Endothelial cell of umbilical vein (primary cell): ENCODE data around the gene NDUFB4. TPM values are rescaled to one million over a fixed set of nuclear protein-coding genes. Genes with fewer than 3 reads are reported as not detected.

Experiments
- BruUV-seq: library from RNA; stranded (reverse); fragments of 400-500 nt; replicated peaks from 2 replicates; lab custom pipeline; 2021; lab: Mats Ljungman, UMichigan
- CTCF ChIA-PET: fragments of 300-600, 350-600 bp; sonication (Branson Sonifier 250); formaldehyde crosslinking; loops from one replicate; lab custom pipeline; 2021; ENCODE audit warnings: antibody characterized with exemption, inconsistent platforms; lab: Charles Lee
- POLR2A ChIA-PET: fragments of 300-600, 350-600 bp; sonication (Branson Sonifier 250); formaldehyde crosslinking; loops from one replicate; lab custom pipeline; 2021; ENCODE audit warnings: antibody characterized with exemption, inconsistent platforms; lab: Charles Lee
- DNase-seq: peaks from one replicate; pipeline ENCODE4 v3.0.0-alpha.2; 2011; ENCODE audit warnings: low read depth, low spot score
- FAIRE-seq: peaks from 2 replicates; lab custom pipeline; 2011; peaks lifted over from hg19 to GRCh38; lab: Jason Lieb, UNC
- H2AFZ ChIP-seq: 2 replicates; pipeline ENCODE4 v1.6.0; 2012; ENCODE audit warnings: low read depth, low read length, control low read depth, inconsistent platforms
- H3K27ac ChIP-seq: 2 replicates; pipeline ENCODE4 v1.5.1; 2011; ENCODE audit warnings: low read depth, mild to moderate bottlenecking, control low read depth, low read length, moderate library complexity; ENCODE audit not compliant: insufficient read depth
- H3K27me3 ChIP-seq, 2 experiments: 2 replicates each; pipeline versions ENCODE4 v1.6.0 to v1.6.1; 2011; ENCODE audit warnings: low read length in 2 of 2, mixed read lengths in 1 of 2; ENCODE audit not compliant: control insufficient read depth in 2 of 2, insufficient read depth in 2 of 2
- H3K36me3 ChIP-seq, 2 experiments: 2 replicates in 1 of 2; 3 replicates in 1 of 2; pipeline ENCODE4 v1.5.1; 2011; ENCODE audit warnings: low read length in 2 of 2, mild to moderate bottlenecking in 1 of 2, moderate library complexity in 1 of 2; ENCODE audit not compliant: control insufficient read depth in 2 of 2, insufficient read depth in 2 of 2; ENCODE audit errors: extremely low read depth in 1 of 2
- H3K4me1 ChIP-seq: 3 replicates; pipeline ENCODE4 v1.5.1; 2011; ENCODE audit warnings: mild to moderate bottlenecking, low read length; ENCODE audit not compliant: control insufficient read depth, insufficient read depth; ENCODE audit errors: extremely low read depth
- H3K4me2 ChIP-seq: 2 replicates; pipeline ENCODE4 v1.6.1; 2011; ENCODE audit warnings: low read length, control low read depth, mixed read lengths; ENCODE audit not compliant: insufficient read depth
- H3K4me3 ChIP-seq, 3 experiments: fragments of 200-600 bp in 1 of 3; sonication (generic), shearing (Covaris generic) in 1 of 3; replicated peaks in 1 of 3; 2 replicates each; pipeline ENCODE4 v1.5.1; 2011 to 2016; ENCODE audit warnings: control low read depth in 3 of 3, low read length in 3 of 3, mild to moderate bottlenecking in 2 of 3, inconsistent platforms in 1 of 3, low read depth in 1 of 3, moderate library complexity in 1 of 3; ENCODE audit not compliant: insufficient read depth in 1 of 3
- H3K79me2 ChIP-seq: 2 replicates; pipeline ENCODE4 v1.6.0; 2012; ENCODE audit warnings: low read length, inconsistent platforms; ENCODE audit not compliant: control insufficient read depth, insufficient read depth
- H3K9ac ChIP-seq: replicated peaks from 2 replicates; pipeline ENCODE3; 2011; ENCODE audit warnings: low read length, control low read depth; ENCODE audit not compliant: insufficient read depth; ENCODE audit errors: extremely low read depth
- H3K9me1 ChIP-seq: replicated peaks from 3 replicates; pipeline ENCODE4 v1.6.0; 2011; ENCODE audit warnings: mild to moderate bottlenecking, low read length; ENCODE audit not compliant: control insufficient read depth, insufficient read depth; ENCODE audit errors: extremely low read depth
- H3K9me3 ChIP-seq: replicated peaks from 2 replicates; pipeline ENCODE4 v1.5.1; 2012; ENCODE audit warnings: low read length, inconsistent platforms; ENCODE audit not compliant: control insufficient read depth, insufficient read depth
- H4K20me1 ChIP-seq: replicated peaks from 2 replicates; pipeline ENCODE3; 2011; ENCODE audit warnings: mild to moderate bottlenecking, low read length; ENCODE audit not compliant: control insufficient read depth, insufficient read depth; ENCODE audit errors: extremely low read depth
- CTCF ChIP-seq, 2 donors: IDR thresholded peaks; 1 replicate in 1 of 2; 2 replicates in 1 of 2; pipeline ENCODE4 v1.5.1; 2011; ENCODE audit warnings: low read length in 2 of 2, mild to moderate bottlenecking in 2 of 2, moderate library complexity in 2 of 2, control low read depth in 1 of 2, inconsistent platforms in 1 of 2, low read depth in 1 of 2; ENCODE audit not compliant: insufficient read depth in 1 of 2; ENCODE audit errors: extremely low read depth in 1 of 2
- EZH2 ChIP-seq: IDR thresholded peaks from 2 replicates; pipeline ENCODE4 v1.6.1; 2012; ENCODE audit warnings: borderline replicate concordance, low read depth, mild to moderate bottlenecking, moderate library complexity, low read length, inconsistent platforms; ENCODE audit not compliant: severe bottlenecking
- FOS ChIP-seq: IDR thresholded peaks from 2 replicates; pipeline ENCODE4 v1.6.1; 2011; ENCODE audit warnings: mild to moderate bottlenecking, low read length, moderate library complexity, borderline replicate concordance; ENCODE audit not compliant: insufficient read depth
- GATA2 ChIP-seq: IDR thresholded peaks from 2 replicates; pipeline ENCODE4 v1.7.0; 2011; ENCODE audit warnings: low read depth, mild to moderate bottlenecking, moderate library complexity, mixed read lengths, low read length; ENCODE audit not compliant: insufficient read length, insufficient read depth
- JUN ChIP-seq: IDR thresholded peaks from 2 replicates; pipeline ENCODE4 v1.6.1; 2011; ENCODE audit warnings: borderline replicate concordance, low read depth; ENCODE audit not compliant: insufficient read length, insufficient read depth
- MAX ChIP-seq: IDR thresholded peaks from 2 replicates; pipeline ENCODE4 v1.6.1; 2011; ENCODE audit not compliant: insufficient read depth, insufficient read length
- MYC ChIP-seq: IDR thresholded peaks from one replicate; pipeline ENCODE4 v1.6.1; 2011; ENCODE audit warnings: mild to moderate bottlenecking, low read depth, low read length
- POLR2A ChIP-seq: IDR thresholded peaks from 2 replicates; pipeline ENCODE4 v1.6.1; 2012; ENCODE audit warnings: low read depth, mild to moderate bottlenecking, control low read depth, low read length
- POLR2AphosphoS5 ChIP-seq: IDR thresholded peaks from 2 replicates; pipeline ENCODE4 v1.6.1; 2012; ENCODE audit warnings: low read depth, mild to moderate bottlenecking, control low read depth, low read length, moderate library complexity; ENCODE audit not compliant: insufficient read depth
- dilution Hi-C: fragments of 300-500 bp; cut with MboI; formaldehyde crosslinking; loops from one replicate; pipeline ENCODE4 v1.15.0; 2019; ENCODE audit warnings: low sequenced_read_pairs; ENCODE audit not compliant: extremely low pct_ligation_motif_present
- intact Hi-C: fragments of 100-400 bp; cut with micrococcal nuclease; formaldehyde crosslinking; loops from one replicate; pipeline ENCODE4 v1.10.0; 2022
- polyA plus RNA-seq, 4 experiments: library from polyadenylated mRNA; depleted of rRNA in 3 of 4; stranded (reverse) in 3 of 4; unstranded in 1 of 4; fragments of >200 nt; gene quantifications; 2 replicates each; pipeline versions ENCODE4 v1.2.1 to v1.2.3, GENCODE V29; 2011 to 2012; ENCODE audit warnings: missing spikeins in 1 of 4
- total RNA-seq: library from RNA; stranded (reverse); gene quantifications from 2 replicates; pipeline ENCODE4 v1.2.3, GENCODE V29; 2021

NDUFB4 gene
- total and polyA plus RNA-seq, 2 donors (not counting 3 experiments of a cell fraction or from before 2014, with no cell fraction given), result 140 to 191 TPM

- no peaks in the 10 kb centered on the region for H3K36me3 ChIP-seq
- intact Hi-C loops (no loop called here), dilution Hi-C loops (no loop called here)
- no peak overlapping the region for H3K27ac ChIP-seq
- no peaks in the 10 kb centered on the region for H3K9me1 ChIP-seq
- no peak for FAIRE-seq
- H4K20me1 ChIP-seq, result no peaks in the 10 kb centered on the region
- H3K27me3 ChIP-seq, result no peaks in the 10 kb centered on the region
- H2AFZ ChIP-seq, result no peak overlapping the region
- no peaks in the 10 kb centered on the region for H3K4me1 ChIP-seq
- CTCF ChIA-PET, result no interaction called here
- TF ChIP-seq FOS, result no peak
- TF ChIP-seq POLR2AphosphoS5, result no peak
- no peak for TF ChIP-seq CTCF (IDR thresholded peaks at IDR 0.05; ENCODE audit: extremely low read depth in 1 of 2, insufficient read depth in 1 of 2, low read depth in 1 of 2, low read length in 2 of 2)
- no peak for TF ChIP-seq POLR2A
- no peak for TF ChIP-seq MAX
- no peak for TF ChIP-seq MYC
- no peak overlapping the region for H3K4me3 ChIP-seq
- POLR2A ChIA-PET, result no interaction called here
- H3K79me2 ChIP-seq, result no peaks in the 10 kb centered on the region
- no peak overlapping the region for H3K4me2 ChIP-seq
- DNase-seq, result no peak
- no TSS peak for BruUV-seq
- H3K9ac ChIP-seq, result no peak overlapping the region
- no peaks in the 10 kb centered on the region for H3K9me3 ChIP-seq
Measured at GRCh38 chr3:120608506-120608905, 12.4 kb downstream of the NDUFB4 start.

GRCh38 chr3:120614765-120615164, 18.6 kb downstream of the NDUFB4 start:
- dilution Hi-C loops (no loop called here), intact Hi-C loops (no loop called here)
- Histone ChIP-seq H3K4me1 (no peaks in the 10 kb centered on the region), H3K27me3 (no peaks in the 10 kb centered on the region), H3K36me3 (no peaks in the 10 kb centered on the region), H3K4me2 (no peak overlapping the region), H4K20me1 (no peaks in the 10 kb centered on the region), H2AFZ (no peak overlapping the region), H3K9ac (no peak overlapping the region), H3K9me3 (no peaks in the 10 kb centered on the region), H3K27ac (no peak overlapping the region), H3K79me2 (no peaks in the 10 kb centered on the region), H3K9me1 (no peaks in the 10 kb centered on the region), H3K4me3 (no peak overlapping the region)
- FAIRE-seq (no peak), DNase-seq (no peak)
- TF ChIP-seq CTCF (IDR thresholded peaks at IDR 0.05; ENCODE audit: extremely low read depth in 1 of 2, insufficient read depth in 1 of 2, low read depth in 1 of 2, low read length in 2 of 2) (no peak), JUN (no peak), MAX (no peak), POLR2AphosphoS5 (no peak), MYC (no peak), POLR2A (no peak), FOS (no peak), EZH2 (no peak), GATA2 (no peak)
- POLR2A ChIA-PET, result no interaction called here
- BruUV-seq, result no TSS peak
- CTCF ChIA-PET, result interaction anchor here (1.5 kb wide), 1 partner anchor 180 kb away, joined by 7 read pairs; no protein-coding TSS in a partner anchor
